ENCODE measurements around the gene CKAP2L. TPM values are rescaled to one million over a fixed set of nuclear protein-coding genes. Genes with fewer than 3 reads are reported as not detected.

Gene CKAP2L
- total and polyA plus RNA-seq, 9 of the 15 experiments (the other 6 are each of a cell fraction or from before 2014, with no cell fraction given): 10.4 to 21.9 (median 14.2) TPM

DNA sequence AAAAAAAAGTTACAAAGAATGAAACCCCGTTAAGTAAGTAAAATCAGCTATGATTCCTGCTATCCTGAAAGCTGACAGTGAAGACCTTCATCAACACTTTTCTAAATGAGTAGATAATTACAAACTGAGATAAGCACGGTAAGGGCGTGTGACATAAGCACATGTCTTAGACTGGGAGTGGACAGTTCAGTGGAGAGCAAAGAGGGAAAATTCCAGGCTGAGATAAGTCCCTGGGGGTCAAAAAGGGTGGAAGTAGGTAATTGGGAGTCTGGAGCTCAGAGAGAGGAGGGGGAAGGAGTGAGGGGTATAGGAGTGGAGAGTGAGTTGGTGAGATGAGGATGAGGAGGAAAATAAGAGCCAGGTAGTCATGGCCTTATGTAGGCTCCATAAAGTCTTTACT is 24.2 kb upstream of the CKAP2L start (continued):
- TF ChIP-seq, protein P1, sequence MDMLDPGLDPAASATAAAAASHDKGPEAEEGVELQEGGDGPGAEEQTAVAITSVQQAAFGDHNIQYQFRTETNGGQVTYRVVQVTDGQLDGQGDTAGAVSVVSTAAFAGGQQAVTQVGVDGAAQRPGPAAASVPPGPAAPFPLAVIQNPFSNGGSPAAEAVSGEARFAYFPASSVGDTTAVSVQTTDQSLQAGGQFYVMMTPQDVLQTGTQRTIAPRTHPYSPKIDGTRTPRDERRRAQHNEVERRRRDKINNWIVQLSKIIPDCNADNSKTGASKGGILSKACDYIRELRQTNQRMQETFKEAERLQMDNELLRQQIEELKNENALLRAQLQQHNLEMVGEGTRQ (CRISPR knock-in tag; IDR thresholded peaks at IDR 0.05): no peak
- TF ChIP-seq ID3 (CRISPR knock-in tag; IDR thresholded peaks at IDR 0.05): no peak
- no peak for TF ChIP-seq ID3 (tag; IDR thresholded peaks at IDR 0.05)
- TF ChIP-seq CHD2 (IDR thresholded peaks at IDR 0.05; ENCODE audit: low read depth, low read length): no peak
- TF ChIP-seq OTX1 (CRISPR knock-in tag; IDR thresholded peaks at IDR 0.05): 0 out of 2 replicates have a peak, but pooled peaks have one; percentile 48
- TF ChIP-seq CREBBP (IDR thresholded peaks at IDR 0.05; ENCODE audit: low read depth, low read length): no peak
- TF ChIP-seq EP400 (IDR thresholded peaks at IDR 0.05): peak; percentile 46; the same call in 1 of the 2 replicates
- TF ChIP-seq, protein P2, sequence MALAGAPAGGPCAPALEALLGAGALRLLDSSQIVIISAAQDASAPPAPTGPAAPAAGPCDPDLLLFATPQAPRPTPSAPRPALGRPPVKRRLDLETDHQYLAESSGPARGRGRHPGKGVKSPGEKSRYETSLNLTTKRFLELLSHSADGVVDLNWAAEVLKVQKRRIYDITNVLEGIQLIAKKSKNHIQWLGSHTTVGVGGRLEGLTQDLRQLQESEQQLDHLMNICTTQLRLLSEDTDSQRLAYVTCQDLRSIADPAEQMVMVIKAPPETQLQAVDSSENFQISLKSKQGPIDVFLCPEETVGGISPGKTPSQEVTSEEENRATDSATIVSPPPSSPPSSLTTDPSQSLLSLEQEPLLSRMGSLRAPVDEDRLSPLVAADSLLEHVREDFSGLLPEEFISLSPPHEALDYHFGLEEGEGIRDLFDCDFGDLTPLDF (CRISPR knock-in tag; IDR thresholded peaks at IDR 0.05): no peak
- TF ChIP-seq, protein P3, sequence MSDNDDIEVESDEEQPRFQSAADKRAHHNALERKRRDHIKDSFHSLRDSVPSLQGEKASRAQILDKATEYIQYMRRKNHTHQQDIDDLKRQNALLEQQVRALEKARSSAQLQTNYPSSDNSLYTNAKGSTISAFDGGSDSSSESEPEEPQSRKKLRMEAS (CRISPR knock-in tag; IDR thresholded peaks at IDR 0.05): no peak
- TF ChIP-seq ILF3 (IDR thresholded peaks at IDR 0.05; ENCODE audit: borderline replicate concordance): no peak
- no peak for TF ChIP-seq CHD4 (IDR thresholded peaks at IDR 0.05; ENCODE audit: insufficient read depth, insufficient replicate concordance, low read depth, low read length, poor library complexity, severe bottlenecking)
- no peak for TF ChIP-seq FUS (optimal IDR thresholded peaks at IDR 0.05; ENCODE audit: low read depth, low read length)
- TF ChIP-seq ZNF384 (IDR thresholded peaks at IDR 0.05; ENCODE audit: low read depth, low read length): no peak
- no peak for TF ChIP-seq NCOA4 (IDR thresholded peaks at IDR 0.05; ENCODE audit: partially characterized antibody)
- no peak for TF ChIP-seq ZNF551 (CRISPR knock-in tag; IDR thresholded peaks at IDR 0.05)
